Caco-2 (cell line): ENCODE results near the gene MROH2A. TPM values are rescaled to one million over a fixed set of nuclear protein-coding genes. Genes with fewer than 3 reads are reported as not detected.

Source experiments
- BruUV-seq: library from RNA; stranded (reverse); fragments of 400-500 nt; replicated peaks from 2 replicates; lab custom pipeline; 2021; lab: Mats Ljungman, UMichigan
- CTCF ChIA-PET: fragments of 300-600 bp; sonication (Branson Sonifier 250); formaldehyde crosslinking; loops from one replicate; lab custom pipeline; 2022; ENCODE audit warnings: antibody characterized with exemption; lab: Charles Lee
- POLR2A ChIA-PET: fragments of 300-600 bp; sonication (Branson Sonifier 250); formaldehyde crosslinking; loops from one replicate; lab custom pipeline; 2022; ENCODE audit warnings: antibody characterized with exemption; lab: Charles Lee
- DNase-seq, 2 experiments: peaks; one replicate each; pipeline versions ENCODE4 v3.0.0 to v3.0.0-alpha.2; 2020 to 2022
- H3K27me3 ChIP-seq: replicated peaks from 2 replicates; pipeline ENCODE4 v1.6.0; 2011; ENCODE audit warnings: low read length; ENCODE audit not compliant: control insufficient read depth, insufficient read depth
- H3K36me3 ChIP-seq: 2 replicates; pipeline ENCODE4 v1.5.1; 2011; ENCODE audit warnings: low read length; ENCODE audit not compliant: control insufficient read depth, insufficient read depth
- H3K4me1 ChIP-seq: fragments of 250-450 bp; sonication (Bioruptor Pico); 2 replicates; pipeline ENCODE4 v1.5.1; 2020; ENCODE audit warnings: mild to moderate bottlenecking
- H3K4me3 ChIP-seq: 2 replicates; pipeline ENCODE4 v1.5.1; 2011; ENCODE audit warnings: low read depth, mild to moderate bottlenecking, control low read depth, low read length
- H3K9me3 ChIP-seq: fragments of 250-450 bp; sonication (Bioruptor Pico); 2 replicates; pipeline ENCODE4 v1.5.1; 2020; ENCODE audit warnings: mild to moderate bottlenecking, moderate library complexity
- H3K27ac Mint-ChIP-seq: one replicate; pipeline ENCODE4 v1.8.0; 2022; ENCODE audit warnings: mixed read lengths; ENCODE audit not compliant: unreplicated experiment
- H3K27me3 Mint-ChIP-seq: one replicate; pipeline ENCODE4 v1.8.0; 2022; ENCODE audit warnings: mixed read lengths; ENCODE audit not compliant: insufficient read depth, unreplicated experiment
- H3K36me3 Mint-ChIP-seq: one replicate; pipeline ENCODE4 v1.8.0; 2022; ENCODE audit warnings: mild to moderate bottlenecking, mixed read lengths; ENCODE audit not compliant: insufficient read depth, unreplicated experiment
- H3K4me1 Mint-ChIP-seq: one replicate; pipeline ENCODE4 v1.8.0; 2022; ENCODE audit warnings: low read depth, mixed read lengths; ENCODE audit not compliant: unreplicated experiment
- H3K4me3 Mint-ChIP-seq: one replicate; pipeline ENCODE4 v1.8.0; 2022; ENCODE audit warnings: mild to moderate bottlenecking, moderate library complexity, mixed read lengths; ENCODE audit not compliant: unreplicated experiment
- H3K9me3 Mint-ChIP-seq: one replicate; pipeline ENCODE4 v1.8.0; 2022; ENCODE audit warnings: mixed read lengths; ENCODE audit not compliant: unreplicated experiment
- intact Hi-C: fragments of 100-400 bp; cut with micrococcal nuclease; formaldehyde crosslinking; loops from one replicate; pipeline ENCODE4 v1.10.0; 2022; ENCODE audit not compliant: unreplicated experiment
- total RNA-seq: library from RNA; stranded (reverse); gene quantifications from 2 replicates; pipeline ENCODE4 v1.2.3, GENCODE V29; 2022
- TF ChIP-seq, protein P1 (sequence below), 2 experiments: fragments of 200-600 bp in 1 of 2; IDR thresholded peaks; 1 replicate in 1 of 2; 2 replicates in 1 of 2; pipeline versions ENCODE4 v1.5.1 to v1.8.0; 2011 to 2022; ENCODE audit warnings: antibody characterized with exemption in 1 of 2, control low read depth in 1 of 2, inconsistent platforms in 1 of 2, low read depth in 1 of 2, low read length in 1 of 2, mild to moderate bottlenecking in 1 of 2, moderate library complexity in 1 of 2; ENCODE audit not compliant: insufficient read depth in 1 of 2, severe bottlenecking in 1 of 2, unreplicated experiment in 1 of 2

The MROH2A gene
- total RNA-seq, 1 experiment from 2014 or later = not detected

DNA sequence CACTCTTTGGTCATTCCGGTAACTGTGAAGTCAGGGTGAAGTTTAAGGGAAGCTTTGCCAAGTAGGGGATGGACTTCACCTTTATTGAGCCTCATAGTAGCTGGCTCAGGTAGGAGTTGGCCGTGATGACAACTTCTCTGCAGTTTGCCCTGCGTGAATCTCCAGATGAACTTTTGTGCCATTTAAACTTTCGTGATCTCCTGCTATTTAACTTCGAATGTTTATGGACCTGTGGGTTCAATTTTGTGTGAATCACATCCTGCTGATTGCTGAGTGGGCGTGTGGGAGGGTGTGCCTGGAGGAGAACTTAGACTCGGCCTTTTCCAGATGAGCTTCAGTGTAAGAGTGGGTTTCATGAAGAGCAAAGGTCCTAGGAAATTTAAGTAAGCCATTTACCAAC is 13.9 kb upstream of the MROH2A start:
- TF ChIP-seq, protein P1, sequence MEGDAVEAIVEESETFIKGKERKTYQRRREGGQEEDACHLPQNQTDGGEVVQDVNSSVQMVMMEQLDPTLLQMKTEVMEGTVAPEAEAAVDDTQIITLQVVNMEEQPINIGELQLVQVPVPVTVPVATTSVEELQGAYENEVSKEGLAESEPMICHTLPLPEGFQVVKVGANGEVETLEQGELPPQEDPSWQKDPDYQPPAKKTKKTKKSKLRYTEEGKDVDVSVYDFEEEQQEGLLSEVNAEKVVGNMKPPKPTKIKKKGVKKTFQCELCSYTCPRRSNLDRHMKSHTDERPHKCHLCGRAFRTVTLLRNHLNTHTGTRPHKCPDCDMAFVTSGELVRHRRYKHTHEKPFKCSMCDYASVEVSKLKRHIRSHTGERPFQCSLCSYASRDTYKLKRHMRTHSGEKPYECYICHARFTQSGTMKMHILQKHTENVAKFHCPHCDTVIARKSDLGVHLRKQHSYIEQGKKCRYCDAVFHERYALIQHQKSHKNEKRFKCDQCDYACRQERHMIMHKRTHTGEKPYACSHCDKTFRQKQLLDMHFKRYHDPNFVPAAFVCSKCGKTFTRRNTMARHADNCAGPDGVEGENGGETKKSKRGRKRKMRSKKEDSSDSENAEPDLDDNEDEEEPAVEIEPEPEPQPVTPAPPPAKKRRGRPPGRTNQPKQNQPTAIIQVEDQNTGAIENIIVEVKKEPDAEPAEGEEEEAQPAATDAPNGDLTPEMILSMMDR (IDR thresholded peaks at IDR 0.05; ENCODE audit: insufficient read depth in 1 of 2, low read depth in 1 of 2, low read length in 1 of 2, severe bottlenecking in 1 of 2, unreplicated experiment in 1 of 2) = no peak
- DNase-seq = no peak
- peaks cover 12% of the 10 kb centered on the region for H3K36me3 Mint-ChIP-seq
- POLR2A ChIA-PET = no interaction called here
- Histone ChIP-seq H3K9me3 (no peaks in the 10 kb centered on the region), H3K36me3 (no peaks in the 10 kb centered on the region), H3K4me1 (no peaks in the 10 kb centered on the region), H3K4me3 (no peak overlapping the region), H3K27me3 (no peaks in the 10 kb centered on the region)
- H3K4me3 Mint-ChIP-seq = no peak overlapping the region
- no peaks in the 10 kb centered on the region for H3K9me3 Mint-ChIP-seq
- CTCF ChIA-PET = no interaction called here
- BruUV-seq = no TSS peak
- H3K27ac Mint-ChIP-seq = no peak overlapping the region
- intact Hi-C loops = no loop called here
- H3K27me3 Mint-ChIP-seq = no peaks in the 10 kb centered on the region
- H3K4me1 Mint-ChIP-seq = peaks cover 9% of the 10 kb centered on the region

DNA sequence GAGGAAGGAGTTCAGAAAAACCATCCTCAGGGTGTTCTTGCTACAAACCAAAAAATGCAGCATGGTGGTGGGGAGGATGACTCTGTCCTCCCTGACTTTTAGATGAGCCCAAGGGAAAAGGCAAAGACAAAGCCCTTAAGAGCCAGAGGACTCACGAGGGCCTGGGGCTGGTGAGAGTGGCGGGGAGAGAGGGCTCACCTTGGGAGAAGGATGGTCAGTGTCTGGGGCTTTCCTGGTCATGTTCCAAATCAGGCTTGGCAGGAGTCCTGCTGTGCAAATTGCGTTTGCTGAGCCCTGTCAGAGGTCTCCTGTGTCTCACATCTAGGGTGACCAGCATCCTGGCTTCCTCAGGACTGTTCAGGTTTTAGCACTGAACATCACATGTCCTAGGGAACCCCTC is 13.4 kb upstream of the MROH2A start:
- Mint-ChIP-seq H3K27me3 (no peaks in the 10 kb centered on the region), H3K4me1 (peaks cover 9% of the 10 kb centered on the region), H3K9me3 (no peaks in the 10 kb centered on the region), H3K36me3 (peaks cover 17% of the 10 kb centered on the region), H3K27ac (no peak overlapping the region), H3K4me3 (no peak overlapping the region)
- TF ChIP-seq, protein P1 (IDR thresholded peaks at IDR 0.05; ENCODE audit: insufficient read depth in 1 of 2, low read depth in 1 of 2, low read length in 1 of 2, severe bottlenecking in 1 of 2, unreplicated experiment in 1 of 2) = no peak
- ChIA-PET POLR2A (no interaction called here), CTCF (no interaction called here)
- intact Hi-C loops = no loop called here
- no peak overlapping the region for H3K4me3 ChIP-seq
- BruUV-seq = no TSS peak
- H3K9me3 ChIP-seq = no peaks in the 10 kb centered on the region
- no peaks in the 10 kb centered on the region for H3K36me3 ChIP-seq
- H3K27me3 ChIP-seq = no peaks in the 10 kb centered on the region
- no peaks in the 10 kb centered on the region for H3K4me1 ChIP-seq
- DNase-seq = no peak

DNA sequence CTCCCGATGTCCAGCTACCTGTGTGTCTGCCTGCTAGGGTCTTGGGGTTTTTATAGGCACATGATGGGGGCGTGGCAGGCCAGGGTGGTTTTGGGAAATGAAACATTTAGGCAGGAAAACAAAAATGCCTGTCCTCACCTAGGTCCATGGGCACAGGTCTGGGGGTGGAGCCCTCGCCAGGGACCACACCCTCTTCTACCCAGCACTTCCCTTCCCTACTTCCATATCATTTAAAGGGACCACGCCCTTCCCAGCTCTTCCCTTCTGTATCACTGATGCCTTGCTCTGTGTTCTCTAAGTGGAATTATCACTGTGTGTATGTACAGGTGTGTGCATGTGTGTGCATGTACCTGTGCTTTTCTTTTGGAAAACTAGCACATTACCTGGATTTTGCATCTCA is 11.7 kb upstream of the MROH2A start:
- H3K9me3 ChIP-seq = no peaks in the 10 kb centered on the region
- CTCF ChIA-PET = no interaction called here
- TF ChIP-seq, protein P1 (IDR thresholded peaks at IDR 0.05; ENCODE audit: insufficient read depth in 1 of 2, low read depth in 1 of 2, low read length in 1 of 2, severe bottlenecking in 1 of 2, unreplicated experiment in 1 of 2) = no peak
- no peaks in the 10 kb centered on the region for H3K36me3 ChIP-seq
- no peaks in the 10 kb centered on the region for H3K4me1 ChIP-seq
- Mint-ChIP-seq H3K4me3 (no peak overlapping the region), H3K4me1 (peaks cover 9% of the 10 kb centered on the region), H3K36me3 (peaks cover 23% of the 10 kb centered on the region), H3K27ac (no peak overlapping the region), H3K27me3 (no peaks in the 10 kb centered on the region), H3K9me3 (no peaks in the 10 kb centered on the region)
- intact Hi-C loops = no loop called here
- H3K4me3 ChIP-seq = no peak overlapping the region
- H3K27me3 ChIP-seq = no peaks in the 10 kb centered on the region
- DNase-seq = no peak
- POLR2A ChIA-PET = no interaction called here
- BruUV-seq = no TSS peak
